K562 (cell line): Measurements from ENCODE around the gene NPAS2. TPM values are rescaled to one million over a fixed set of nuclear protein-coding genes. Genes with fewer than 3 reads are reported as not detected.

Source experiments
- ATAC-seq: fragments of 200-7000 bp; cut with Tn5 transposase; 3 replicates; pipeline ENCODE4 v1.9.1; 2020; ENCODE audit warnings: moderate library complexity
- BruUV-seq: library from RNA; stranded (reverse); fragments of 400-500 nt; replicated peaks from 2 replicates; lab custom pipeline; 2021; lab: Mats Ljungman, UMichigan
- CTCF ChIA-PET: fragments of 300-600 bp; formaldehyde crosslinking; extraction: SDS; loops from one replicate; lab custom pipeline; 2021; ENCODE audit warnings: low intra/inter-chr PET ratio; lab: Yijun Ruan, JAX
- POLR2A ChIA-PET: fragments of 300-600, 350-650 bp; sonication (Branson Sonifier 250); formaldehyde crosslinking; extraction: SDS; loops from one replicate; lab custom pipeline; 2021; ENCODE audit warnings: antibody characterized with exemption, inconsistent platforms; lab: Yijun Ruan, JAX
- DNase-seq, 4 experiments: peaks; one replicate each; pipeline versions ENCODE4 v3.0.0 to v3.0.0-alpha.2; 2011 to 2018; ENCODE audit warnings: low spot score in 3 of 4, mixed read lengths in 3 of 4; ENCODE audit errors: extremely low read depth in 1 of 4
- FAIRE-seq: peaks from 2 replicates; lab custom pipeline; 2011; peaks lifted over from hg19 to GRCh38; lab: Jason Lieb, UNC
- H2AFZ ChIP-seq: 2 replicates; pipeline ENCODE4 v1.6.0; 2011; ENCODE audit warnings: low read depth, low read length, control low read depth, inconsistent platforms
- H3K27ac ChIP-seq: fragments of 200-600 bp; 3 replicates; pipeline ENCODE4 v1.8.0; 2011; ENCODE audit warnings: low read depth, mild to moderate bottlenecking, control low read depth, inconsistent platforms, low read length, moderate library complexity, mixed read lengths; ENCODE audit errors: extremely low read depth
- H3K27me3 ChIP-seq, 2 experiments: fragments of 300-600 bp in 1 of 2; 2 replicates in 1 of 2; 3 replicates in 1 of 2; pipeline versions ENCODE4 v1.6.0 to v1.8.0; 2011; ENCODE audit warnings: inconsistent platforms in 2 of 2, low read length in 2 of 2, mild to moderate bottlenecking in 1 of 2, mixed read lengths in 1 of 2, moderate library complexity in 1 of 2; ENCODE audit not compliant: control insufficient read depth in 2 of 2, insufficient read depth in 2 of 2
- H3K36me3 ChIP-seq: fragments of 300-600 bp; 3 replicates; pipeline ENCODE4 v1.8.0; 2011; ENCODE audit warnings: mild to moderate bottlenecking, low read length, inconsistent platforms; ENCODE audit not compliant: control insufficient read depth, insufficient read depth
- H3K4me1 ChIP-seq, 2 experiments: fragments of 200-600 bp in 1 of 2; replicated peaks in 1 of 2; 2 replicates in 1 of 2; 3 replicates in 1 of 2; pipeline versions ENCODE4 v1.5.1 to v1.8.0; 2011; ENCODE audit warnings: inconsistent platforms in 2 of 2, low read length in 2 of 2, mild to moderate bottlenecking in 1 of 2, mixed read lengths in 1 of 2, moderate library complexity in 1 of 2; ENCODE audit not compliant: control insufficient read depth in 2 of 2, insufficient read depth in 2 of 2
- H3K4me2 ChIP-seq: 2 replicates; pipeline ENCODE4 v1.6.1; 2011; ENCODE audit warnings: low read length, control low read depth, inconsistent platforms, mixed read lengths; ENCODE audit not compliant: insufficient read depth
- H3K4me3 ChIP-seq: fragments of 200-600 bp; sonication (generic), shearing (Covaris generic); 2 replicates; pipeline ENCODE4 v1.5.1; 2016; ENCODE audit warnings: control low read depth, inconsistent platforms
- H3K79me2 ChIP-seq: fragments of 200-600 bp; 3 replicates; pipeline ENCODE4 v1.8.0; 2011; ENCODE audit warnings: low read length, inconsistent platforms; ENCODE audit not compliant: control insufficient read depth, insufficient read depth
- H3K9ac ChIP-seq, 2 experiments: 2 replicates each; pipeline versions ENCODE4 v1.6.0 to v1.6.1; 2011; ENCODE audit warnings: low read depth in 2 of 2, low read length in 2 of 2, control low read depth in 1 of 2, inconsistent platforms in 1 of 2, mild to moderate bottlenecking in 1 of 2, mixed read lengths in 1 of 2; ENCODE audit not compliant: insufficient read depth in 1 of 2
- H3K9me1 ChIP-seq: one replicate; pipeline ENCODE4 v1.6.0; 2011; ENCODE audit warnings: inconsistent platforms, mild to moderate bottlenecking, low read length, moderate library complexity; ENCODE audit not compliant: control insufficient read depth, insufficient read depth
- H3K9me3 ChIP-seq: replicated peaks from 2 replicates; pipeline ENCODE4 v1.5.1; 2011; ENCODE audit warnings: low read depth, low read length, inconsistent platforms; ENCODE audit not compliant: control insufficient read depth, insufficient read depth
- H4K20me1 ChIP-seq: replicated peaks from 2 replicates; pipeline ENCODE4 v1.6.1; 2011; ENCODE audit warnings: low read length, inconsistent platforms, mixed read lengths; ENCODE audit not compliant: control insufficient read depth, insufficient read depth
- CXXC5 ChIP-seq: fragments of 250-450 bp; sonication (Bioruptor Pico); IDR thresholded peaks from 2 replicates; pipeline ENCODE4 v1.8.0; 2022; ENCODE audit warnings: inconsistent platforms, mild to moderate bottlenecking, moderate library complexity
- DIDO1 ChIP-seq: fragments of 450-650 bp; IDR thresholded peaks from 2 replicates; pipeline ENCODE4 v1.6.1; 2016; ENCODE audit warnings: low read depth, missing biosample characterization, missing genetic modification characterization
- ETV1 ChIP-seq: fragments of 450-650 bp; conservative IDR thresholded peaks from 2 replicates; pipeline ENCODE4 v1.6.1; 2016; ENCODE audit warnings: missing genetic modification characterization, control low read depth, low read depth, missing compliant biosample characterization
- FOSL1 ChIP-seq: fragments of 200-800 bp; sonication (Bioruptor generic); conservative IDR thresholded peaks from 2 replicates; pipeline ENCODE4 v1.6.1; 2016; ENCODE audit warnings: missing genetic modification characterization, missing compliant biosample characterization
- HLTF ChIP-seq: fragments of 450-650 bp; IDR thresholded peaks from 2 replicates; pipeline ENCODE4 v1.6.1; 2016
- JUND ChIP-seq, 2 experiments: IDR thresholded peaks; 2 replicates in 1 of 2; 3 replicates in 1 of 2; pipeline ENCODE4 v1.6.1; 2011; ENCODE audit warnings: borderline replicate concordance in 2 of 2, low read depth in 2 of 2, low read length in 2 of 2, improper control_type of control experiment in 1 of 2, missing biosample characterization in 1 of 2, missing genetic modification characterization in 1 of 2, missing genetic modification reagents in 1 of 2
- MEIS2 ChIP-seq: fragments of 450-650 bp; IDR thresholded peaks from 2 replicates; pipeline ENCODE4 v1.6.1; 2014; ENCODE audit warnings: mild to moderate bottlenecking; ENCODE audit not compliant: partially characterized antibody
- NR2C2 ChIP-seq, 2 experiments: fragments of 200-800 bp in 1 of 2; sonication (Bioruptor generic) in 1 of 2; sonication (generic) in 1 of 2; formaldehyde crosslinking in 1 of 2; IDR thresholded peaks; 2 replicates each; pipeline versions ENCODE4 v1.6.1 to v1.8.0; 2016 to 2022; ENCODE audit warnings: mild to moderate bottlenecking in 1 of 2, missing compliant biosample characterization in 1 of 2, missing genetic modification characterization in 1 of 2, missing genetic modification reagents in 1 of 2
- NR4A1 ChIP-seq, 2 experiments: fragments of 250-450 bp in 1 of 2; fragments of 450-650 bp in 1 of 2; sonication (Bioruptor Pico) in 1 of 2; IDR thresholded peaks; 2 replicates each; pipeline versions ENCODE4 v1.4.0 to v1.6.1; 2016 to 2020; ENCODE audit warnings: mild to moderate bottlenecking in 2 of 2, missing compliant biosample characterization in 1 of 2, missing genetic modification characterization in 1 of 2, moderate library complexity in 1 of 2
- PKNOX1 ChIP-seq: fragments of 450-650 bp; IDR thresholded peaks from 2 replicates; pipeline ENCODE4 v1.6.1; 2016
- SPI1 ChIP-seq: IDR thresholded peaks from 2 replicates; pipeline ENCODE4 v1.6.1; 2011; ENCODE audit warnings: low read depth, low read length, control low read depth, borderline replicate concordance
- TAF1 ChIP-seq: IDR thresholded peaks from 2 replicates; pipeline ENCODE4 v1.6.1; 2011; ENCODE audit warnings: mild to moderate bottlenecking, low read length, moderate library complexity; ENCODE audit not compliant: insufficient read depth, control insufficient read depth, severe bottlenecking; ENCODE audit errors: extremely low read depth
- THAP7 ChIP-seq: fragments of 250-450 bp; sonication (Bioruptor Pico); IDR thresholded peaks from 2 replicates; pipeline ENCODE4 v1.5.0; 2021
- ZKSCAN8 ChIP-seq: fragments of 200-800 bp; sonication (Bioruptor generic); IDR thresholded peaks from 2 replicates; pipeline ENCODE4 v1.6.1; 2016; ENCODE audit warnings: missing genetic modification characterization, missing compliant biosample characterization
- WGBS: fragments of 100-300 bp; shearing (Covaris generic); methylation state at CpG from one replicate; pipeline ENCODE4 v1.1.6; 2016; ENCODE audit warnings: low coverage, mixed read lengths; ENCODE audit not compliant: insufficient coverage; ENCODE audit errors: missing lambda C conversion rate; 5-methylcytosine and 5-hydroxymethylcytosine counted together
- in situ Hi-C: fragments of 300-500 bp; cut with MboI; formaldehyde crosslinking; loops from 4 replicates; pipeline ENCODE4 v1.15.0; 2018; ENCODE audit warnings: inconsistent platforms, mixed read lengths
- intact Hi-C: fragments of 100-400 bp; cut with micrococcal nuclease; formaldehyde crosslinking; loops from 2 replicates; pipeline ENCODE4 v1.14.2; 2022
- polyA plus RNA-seq, 8 experiments: library from polyadenylated mRNA; depleted of rRNA in 4 of 8; stranded (reverse) in 5 of 8; unstranded in 3 of 8; fragments of >200 nt; fragmentation: Nextera tagmentation in 2 of 8; fragmentation: Illumina TruSeq in 1 of 8; extraction: Ambion mirVana in 2 of 8; extraction: Trizol in 1 of 8; gene quantifications; 2 replicates each; pipeline versions ENCODE4 v1.2.1 to v1.2.3, GENCODE V29; 2011 to 2014; ENCODE audit warnings: inconsistent platforms in 1 of 8, missing spikeins in 1 of 8
- total RNA-seq, 7 experiments: library from RNA; depleted of rRNA in 6 of 7; stranded (reverse); fragments of >200 nt in 6 of 7; fragmentation: Illumina TruSeq in 2 of 7; extraction: Trizol in 2 of 7; gene quantifications; 2 replicates each; pipeline versions ENCODE4 v1.2.1 to v1.2.3, GENCODE V29; 2011 to 2021; ENCODE audit warnings: low replicate concordance in 1 of 7

Gene NPAS2
- total and polyA plus RNA-seq, 9 of the 15 experiments (the other 6 are each of a cell fraction or from before 2014, with no cell fraction given), result 0.06 to 0.29 (median 0.07) TPM; not detected in 5

GRCh38 chr2:100924520-100925451 lies 104.8 kb downstream of the NPAS2 start:
- Histone ChIP-seq H3K4me2 (peak overlapping the region; percentile 48), H3K9me3 (no peaks in the 10 kb centered on the region), H3K4me3 (no peak overlapping the region), H3K9me1 (no peaks in the 10 kb centered on the region), H2AFZ (peak overlapping the region; percentile 67), H3K36me3 (no peaks in the 10 kb centered on the region), H3K27ac (peak overlapping the region; percentile 13; the same call in 1 of the 3 replicates), H3K9ac (peak overlapping the region in 1 of 2 experiments; percentile 54; a peak in 1 of 4 replicates), H3K4me1 (peaks cover 10 to 28% of the 10 kb centered on the region in 2 experiments), H3K27me3 (0 out of 5 replicates have a peak, but pooled peaks cover 0 to 3% of the 10 kb centered on the region in 2 experiments), H3K79me2 (no peaks in the 10 kb centered on the region), H4K20me1 (no peaks in the 10 kb centered on the region)
- in situ Hi-C loops, result no loop called here
- 32% methylated on average over 21 of the region's 21 CpGs for WGBS
- intact Hi-C loops, result no loop called here
- peak in 2 of 4 experiments; percentile 26 to 32 for DNase-seq
- FAIRE-seq, result peak; percentile 63
- ChIA-PET CTCF (no interaction called here), POLR2A (interaction anchor here (0.6 to 0.7 kb wide), 3 partner anchors 8 to 31 kb away, joined by 3 read pairs; no protein-coding TSS in a partner anchor)
- BruUV-seq, result no TSS peak
- ATAC-seq, result peak; percentile 60
- TF ChIP-seq THAP7, result no peak
- TF ChIP-seq TAF1, result no peak
- 0 out of 2 replicates have a peak, but pooled peaks have one; percentile 42 for TF ChIP-seq ZKSCAN8 (CRISPR knock-in tag)
- TF ChIP-seq JUND (IDR thresholded peaks at IDR 0.05; ENCODE audit: borderline replicate concordance, low read depth, low read length), result peak; percentile 43; the same call in 1 of the 2 replicates
- no peak for TF ChIP-seq JUND (tag; IDR thresholded peaks at IDR 0.05; ENCODE audit: borderline replicate concordance, low read depth, low read length)
- TF ChIP-seq PKNOX1, result peak; percentile 65
- TF ChIP-seq FOSL1 (tag), result peak; percentile 66
- no peak for TF ChIP-seq DIDO1
- no peak for TF ChIP-seq CXXC5
- peak; percentile 77 for TF ChIP-seq ETV1 (tag)
- TF ChIP-seq HLTF, result no peak
- TF ChIP-seq SPI1, result no peak
- TF ChIP-seq MEIS2, result peak; percentile 49
- TF ChIP-seq NR4A1 (CRISPR knock-in tag; IDR thresholded peaks at IDR 0.05), result no peak
- TF ChIP-seq NR4A1 (tag; IDR thresholded peaks at IDR 0.05), result peak; percentile 62; the same call in 1 of the 2 replicates
- TF ChIP-seq NR2C2 (CRISPR knock-in tag; IDR thresholded peaks at IDR 0.05), result no peak
- peak; percentile 33; the same call in 1 of the 2 replicates for TF ChIP-seq NR2C2 (tag; IDR thresholded peaks at IDR 0.05)
